Measurements from ENCODE around the gene DENND6B. TPM values are rescaled to one million over a fixed set of nuclear protein-coding genes. Genes with fewer than 3 reads are reported as not detected.

DENND6B gene
- total RNA-seq, 1 donor from 2014 or later, result 1.2 TPM

GRCh38 chr22:50303848-50304527 is 22.8 kb downstream of the DENND6B start:
- Histone ChIP-seq H3K36me3 (no peaks in the 10 kb centered on the region), H3K4me3 (peak overlapping the region; percentile 98), H3K27ac (replicated peaks) (peak overlapping the region; percentile 95), H3K9me3 (replicated peaks) (no peaks in the 10 kb centered on the region), H3K4me1 (peaks cover 96% of the 10 kb centered on the region), H3K27me3 (ENCODE audit: low read depth) (no peaks in the 10 kb centered on the region)
- intact Hi-C loops (cut with micrococcal nuclease), result no loop called here
- no peak for TF ChIP-seq CTCF (IDR thresholded peaks at IDR 0.05; ENCODE audit: borderline replicate concordance)
- no peak for DNase-seq

- Histone ChIP-seq H3K27me3 (ENCODE audit: low read depth) (no peaks in the 10 kb centered on the region), H3K4me1 (peaks cover 96% of the 10 kb centered on the region), H3K36me3 (no peaks in the 10 kb centered on the region), H3K27ac (replicated peaks) (peak overlapping the region; percentile 95), H3K4me3 (peak overlapping the region; percentile 98), H3K9me3 (replicated peaks) (no peaks in the 10 kb centered on the region)
- no peak for TF ChIP-seq CTCF (IDR thresholded peaks at IDR 0.05; ENCODE audit: borderline replicate concordance)
- DNase-seq, result no peak
- intact Hi-C loops (cut with micrococcal nuclease), result no loop called here
These were observed 23.3 kb downstream of the DENND6B start for GRCh38 chr22:50303515-50303847.

GRCh38 chr22:50302564-50302963 is 24.2 kb downstream of the DENND6B start:
- Histone ChIP-seq H3K4me1 (peaks cover 97% of the 10 kb centered on the region), H3K9me3 (replicated peaks) (no peaks in the 10 kb centered on the region), H3K36me3 (no peaks in the 10 kb centered on the region), H3K4me3 (peak overlapping the region; percentile 30), H3K27ac (replicated peaks) (peak overlapping the region; percentile 95), H3K27me3 (ENCODE audit: low read depth) (no peaks in the 10 kb centered on the region)
- intact Hi-C loops (cut with micrococcal nuclease), result no loop called here
- no peak for TF ChIP-seq CTCF (IDR thresholded peaks at IDR 0.05; ENCODE audit: borderline replicate concordance)
- DNase-seq, result no peak

GRCh38 chr22:50302041-50302541 is 24.7 kb downstream of the DENND6B start:
- no peak for TF ChIP-seq CTCF (IDR thresholded peaks at IDR 0.05; ENCODE audit: borderline replicate concordance)
- DNase-seq, result no peak
- H3K36me3 ChIP-seq, result no peaks in the 10 kb centered on the region
- no peaks in the 10 kb centered on the region for H3K27me3 ChIP-seq (ENCODE audit: low read depth)
- H3K4me1 ChIP-seq, result peaks cover 100% of the 10 kb centered on the region
- peak overlapping the region; percentile 30 for H3K4me3 ChIP-seq
- intact Hi-C loops (cut with micrococcal nuclease), result no loop called here
- no peaks in the 10 kb centered on the region for H3K9me3 ChIP-seq (replicated peaks)
- peak overlapping the region; percentile 95 for H3K27ac ChIP-seq (replicated peaks)

GRCh38 chr22:50301581-50301991 is 25.2 kb downstream of the DENND6B start:
- H3K27ac ChIP-seq (replicated peaks), result peak overlapping the region; percentile 95
- peaks cover 100% of the 10 kb centered on the region for H3K4me1 ChIP-seq

More at GRCh38 chr22:50301581-50301991, 25.2 kb downstream of the DENND6B start:
- intact Hi-C loops (cut with micrococcal nuclease), result no loop called here
- H3K9me3 ChIP-seq (replicated peaks), result no peaks in the 10 kb centered on the region
- no peak for DNase-seq
- no peaks in the 10 kb centered on the region for H3K27me3 ChIP-seq (ENCODE audit: low read depth)
- H3K4me3 ChIP-seq, result peak overlapping the region; percentile 30
- H3K36me3 ChIP-seq, result no peaks in the 10 kb centered on the region
- no peak for TF ChIP-seq CTCF (IDR thresholded peaks at IDR 0.05; ENCODE audit: borderline replicate concordance)

Data from left ventricle myocardium inferior (tissue), 1 donor.